VCaP (cell line): ENCODE measurements around the gene ISOC2.

Experiments
- H3K27ac ChIP-seq: fragments of 450-650 bp; 2 replicates; pipeline ENCODE4 v1.5.1; 2017
- TF ChIP-seq, protein P1 (sequence below): fragments of 450-650 bp; conservative IDR thresholded peaks from 2 replicates; pipeline ENCODE4 v1.5.1; 2017; ENCODE audit warnings: mild to moderate bottlenecking, moderate library complexity

ISOC2 gene

DNA sequence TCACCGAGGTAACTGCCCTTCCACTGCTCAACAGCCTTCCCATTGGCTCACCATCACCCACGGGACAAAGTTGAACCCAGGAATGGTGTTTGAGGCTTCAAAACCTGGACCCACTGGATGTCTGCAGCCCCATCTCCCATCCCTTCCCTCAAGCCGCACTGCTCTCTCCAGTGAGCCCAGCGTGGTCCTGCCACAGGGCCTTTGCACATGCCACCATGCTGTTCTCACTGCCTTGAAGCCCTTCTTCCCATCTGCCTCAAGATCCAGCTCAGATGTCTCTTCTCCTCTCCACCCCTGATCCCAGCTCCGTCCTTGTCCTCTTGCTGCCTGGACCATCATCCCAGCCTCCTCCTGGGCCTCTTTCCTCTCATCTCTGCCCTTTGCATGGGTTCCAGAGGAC, 22.4 kb downstream of the ISOC2 start:
- TF ChIP-seq, protein P1, sequence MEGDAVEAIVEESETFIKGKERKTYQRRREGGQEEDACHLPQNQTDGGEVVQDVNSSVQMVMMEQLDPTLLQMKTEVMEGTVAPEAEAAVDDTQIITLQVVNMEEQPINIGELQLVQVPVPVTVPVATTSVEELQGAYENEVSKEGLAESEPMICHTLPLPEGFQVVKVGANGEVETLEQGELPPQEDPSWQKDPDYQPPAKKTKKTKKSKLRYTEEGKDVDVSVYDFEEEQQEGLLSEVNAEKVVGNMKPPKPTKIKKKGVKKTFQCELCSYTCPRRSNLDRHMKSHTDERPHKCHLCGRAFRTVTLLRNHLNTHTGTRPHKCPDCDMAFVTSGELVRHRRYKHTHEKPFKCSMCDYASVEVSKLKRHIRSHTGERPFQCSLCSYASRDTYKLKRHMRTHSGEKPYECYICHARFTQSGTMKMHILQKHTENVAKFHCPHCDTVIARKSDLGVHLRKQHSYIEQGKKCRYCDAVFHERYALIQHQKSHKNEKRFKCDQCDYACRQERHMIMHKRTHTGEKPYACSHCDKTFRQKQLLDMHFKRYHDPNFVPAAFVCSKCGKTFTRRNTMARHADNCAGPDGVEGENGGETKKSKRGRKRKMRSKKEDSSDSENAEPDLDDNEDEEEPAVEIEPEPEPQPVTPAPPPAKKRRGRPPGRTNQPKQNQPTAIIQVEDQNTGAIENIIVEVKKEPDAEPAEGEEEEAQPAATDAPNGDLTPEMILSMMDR = no peak

GRCh38 chr19:55437410-55437809, 24.0 kb downstream of the ISOC2 start:
- no peak overlapping the region for H3K27ac ChIP-seq
- TF ChIP-seq, protein P1 = no peak

More for the DNA sequence above, 22.4 kb downstream of the ISOC2 start:
- H3K27ac ChIP-seq = no peak overlapping the region

DNA sequence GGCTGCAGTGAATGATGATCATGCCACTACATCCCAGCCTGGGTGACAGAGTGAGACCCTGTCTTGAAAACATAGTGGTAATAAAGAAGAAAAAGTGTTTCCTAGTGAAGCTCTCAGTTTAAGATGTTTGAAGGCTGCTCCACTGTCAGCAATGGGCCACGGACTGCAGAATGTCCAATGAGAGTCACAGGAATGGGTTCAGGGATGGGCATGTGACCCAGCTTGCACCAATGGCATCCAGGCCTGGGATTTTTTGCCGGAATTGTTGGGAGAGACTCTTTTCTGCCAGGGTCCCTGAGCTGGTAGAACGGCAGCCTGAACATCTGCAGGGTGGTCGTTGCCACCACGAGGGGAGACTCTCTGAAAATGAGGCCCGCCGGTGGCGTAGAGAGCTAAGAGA, 24.6 kb downstream of the ISOC2 start:
- TF ChIP-seq, protein P1 = no peak
- no peak overlapping the region for H3K27ac ChIP-seq

DNA sequence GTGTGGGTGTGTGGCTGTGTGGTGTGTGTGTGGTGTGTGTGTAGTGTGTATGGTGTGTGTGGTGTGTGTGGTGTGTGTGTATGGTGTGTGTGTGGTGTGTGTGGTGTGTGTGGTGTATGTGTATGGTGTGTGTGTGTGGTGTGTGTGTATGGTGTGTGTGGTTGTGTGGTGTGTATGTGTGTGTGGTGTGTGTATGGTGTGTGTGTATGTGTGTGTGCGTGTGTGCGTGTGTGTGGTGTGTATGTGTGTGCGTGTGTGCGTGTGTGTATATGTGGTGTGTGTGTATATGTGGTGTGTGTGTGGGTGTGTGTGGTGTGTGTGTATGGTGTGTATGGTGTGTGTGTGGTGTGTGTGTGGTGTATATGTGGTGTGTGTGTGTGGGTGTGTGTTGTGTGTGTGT, 26.4 kb downstream of the ISOC2 start:
- TF ChIP-seq, protein P1 = no peak

GRCh38 chr19:55434356-55434919, 27.0 kb downstream of the ISOC2 start:
- H3K27ac ChIP-seq = no peak overlapping the region
- TF ChIP-seq, protein P1 = no peak

More for the DNA sequence above, 26.4 kb downstream of the ISOC2 start:
- no peak overlapping the region for H3K27ac ChIP-seq

GRCh38 chr19:55433292-55433691, 28.1 kb downstream of the ISOC2 start:
- no peak overlapping the region for H3K27ac ChIP-seq
- TF ChIP-seq, protein P1 = no peak

GRCh38 chr19:55432241-55432959, 29.0 kb downstream of the ISOC2 start:
- TF ChIP-seq, protein P1 = no peak
- H3K27ac ChIP-seq = no peak overlapping the region
